RCC 7860 (cell line): ENCODE measurements around the gene FMN1.
"Not testable (repeated sequence)": the region's sequence is repeated elsewhere in the genome, so short reads cannot be mapped to it uniquely, and the experiment has no call there.

Experiments used
- DNase-seq: peaks from one replicate; pipeline ENCODE4 v3.0.0-alpha.2; 2015; ENCODE audit warnings: low spot score
- FAIRE-seq: peaks from 2 replicates; lab custom pipeline; 2012; peaks lifted over from hg19 to GRCh38; lab: Jason Lieb, UNC

Gene FMN1

GRCh38 chr15:32983679-32984078 lies 210.8 kb downstream of the FMN1 start:
- FAIRE-seq: no peak
- no peak for DNase-seq

- FAIRE-seq (no peak), DNase-seq (no peak)
These were observed 212.5 kb downstream of the FMN1 start for GRCh38 chr15:32982001-32982400.

GRCh38 chr15:32981536-32981935 lies 213.0 kb downstream of the FMN1 start:
- FAIRE-seq (no peak), DNase-seq (no peak)

DNA sequence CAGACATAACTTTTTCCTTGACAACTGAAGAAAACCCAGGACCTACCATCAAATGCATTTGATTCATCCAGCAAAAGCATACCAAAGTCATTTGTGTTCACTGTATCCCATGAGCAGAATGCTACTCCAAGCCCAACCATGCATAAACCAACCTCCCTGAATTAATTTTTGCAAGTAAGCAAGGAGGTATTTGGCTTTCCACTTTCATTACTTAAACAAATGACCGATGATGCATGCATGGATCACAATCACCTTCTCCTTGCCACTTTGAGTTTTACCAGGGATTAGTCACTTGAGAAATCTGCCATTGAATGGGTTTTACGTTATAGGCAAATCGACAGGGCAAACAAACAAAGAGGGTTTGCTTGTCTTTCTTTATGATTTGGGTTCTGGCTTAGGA lies 214.8 kb downstream of the FMN1 start:
- DNase-seq (peak; percentile 91), FAIRE-seq (peak; percentile 95)

- FAIRE-seq (no peak), DNase-seq (no peak)
These were observed 217.0 kb downstream of the FMN1 start for GRCh38 chr15:32977506-32977905.

DNA sequence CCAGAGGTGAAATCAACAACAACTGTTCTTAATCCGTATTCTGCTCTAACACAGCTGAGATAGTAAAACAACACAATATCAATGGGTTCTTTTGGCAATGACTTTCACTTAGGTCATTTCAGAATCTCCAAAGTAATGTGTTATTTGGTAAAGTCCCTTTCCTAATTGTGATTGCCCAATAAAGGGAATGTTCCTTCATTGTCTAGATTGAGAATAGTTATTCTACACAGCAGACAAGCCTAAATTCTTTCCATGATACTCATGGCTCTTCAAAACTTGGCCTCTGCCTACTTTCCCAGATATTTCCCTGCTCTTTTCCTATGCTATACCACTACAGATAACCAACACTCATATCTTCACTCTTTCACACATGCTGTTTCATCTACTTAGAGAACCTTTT lies 219.8 kb downstream of the FMN1 start:
- DNase-seq (no peak), FAIRE-seq (no peak)

GRCh38 chr15:32972686-32973085 lies 221.8 kb downstream of the FMN1 start:
- FAIRE-seq: no peak
- no peak for DNase-seq

- DNase-seq: no peak
- no peak for FAIRE-seq
These were observed 223.7 kb downstream of the FMN1 start for GRCh38 chr15:32970847-32971246.

DNA sequence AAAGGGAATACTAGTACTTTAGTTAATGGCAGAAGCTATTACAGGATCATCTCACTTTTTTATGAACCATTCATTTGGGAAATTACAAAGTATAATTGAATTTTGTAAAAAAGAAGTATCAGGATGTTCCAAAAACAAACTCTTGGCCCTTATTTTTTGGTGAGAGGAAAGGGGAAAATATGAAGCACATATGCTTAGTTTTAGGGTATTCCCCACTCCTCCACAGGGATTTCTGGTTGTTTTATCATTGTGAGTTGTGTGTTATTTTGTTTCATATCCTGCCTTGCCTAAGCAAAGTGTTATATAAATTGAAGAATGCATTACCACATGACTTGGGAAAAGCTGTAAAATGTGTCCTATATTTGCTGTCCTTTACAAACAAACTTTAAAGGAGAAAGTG lies 227.0 kb downstream of the FMN1 start:
- DNase-seq: no peak
- no peak for FAIRE-seq

GRCh38 chr15:32966512-32966911 lies 228.0 kb downstream of the FMN1 start:
- DNase-seq: no peak
- FAIRE-seq: no peak

- no peak for FAIRE-seq
- DNase-seq: no peak
These were observed 228.6 kb downstream of the FMN1 start for GRCh38 chr15:32965897-32966296.

GRCh38 chr15:32959077-32959476 lies 235.4 kb downstream of the FMN1 start:
- FAIRE-seq: no peak
- no peak for DNase-seq

DNA sequence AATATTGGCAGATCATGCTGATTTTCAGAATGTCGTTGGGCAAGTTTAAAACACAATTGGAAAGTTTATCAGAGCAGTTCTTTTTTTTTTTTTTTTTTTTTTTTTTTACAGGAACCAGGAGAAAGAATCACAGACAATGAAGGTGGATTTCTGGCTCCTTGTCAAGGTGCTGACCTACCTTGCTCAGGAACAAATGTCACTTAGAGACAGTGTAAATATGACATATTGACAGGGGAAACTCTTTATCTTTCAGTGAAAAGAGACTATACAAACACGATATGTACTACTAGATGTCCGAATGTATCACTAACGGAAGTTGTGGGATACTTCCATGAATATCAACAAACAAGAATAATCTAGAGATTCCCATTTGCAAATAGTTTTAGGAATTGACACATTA lies 237.3 kb downstream of the FMN1 start:
- DNase-seq: no peak
- FAIRE-seq: no peak

DNA sequence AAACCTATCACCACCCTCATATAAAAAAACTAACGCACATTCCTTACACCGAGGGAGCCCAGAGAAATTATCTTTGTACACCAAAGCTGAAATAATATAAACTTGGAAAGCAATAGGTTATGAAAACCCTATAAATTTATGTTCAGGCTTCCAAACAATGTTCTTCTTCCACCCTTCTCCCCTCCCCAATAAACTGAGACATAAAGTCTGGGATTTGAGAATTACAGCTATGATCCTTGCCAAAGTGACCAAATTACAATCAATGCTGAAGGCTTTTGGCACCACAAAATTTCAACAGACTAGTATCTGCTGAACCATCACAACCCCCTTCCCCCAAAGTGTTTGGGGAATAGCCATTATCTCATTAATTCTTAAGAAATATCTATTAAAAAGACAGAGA lies 237.8 kb downstream of the FMN1 start:
- DNase-seq (no peak), FAIRE-seq (no peak)

- no peak for FAIRE-seq
- DNase-seq: peak; percentile 36
These were observed 238.5 kb downstream of the FMN1 start for GRCh38 chr15:32956006-32956405.

DNA sequence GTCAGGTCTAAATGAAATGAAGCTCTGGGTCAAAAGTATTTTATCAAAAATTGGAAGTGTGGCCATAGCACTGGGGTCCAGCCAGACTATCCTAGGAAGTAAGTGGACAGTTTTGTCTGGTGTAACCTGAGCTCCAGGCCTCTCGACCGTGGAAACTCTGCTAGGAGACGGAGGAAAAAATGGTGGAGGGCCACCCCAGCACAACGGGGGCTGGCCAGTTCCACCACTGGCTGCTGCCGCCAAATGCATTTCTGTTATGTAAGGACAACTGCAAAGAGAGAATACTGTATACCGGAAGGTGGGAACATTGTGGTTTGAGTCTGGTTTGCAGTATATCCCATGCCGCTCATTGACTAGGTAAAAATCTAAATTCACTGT lies 241.0 kb downstream of the FMN1 start:
- FAIRE-seq: no peak

GRCh38 chr15:32952901-32953532 lies 241.5 kb downstream of the FMN1 start:
- DNase-seq (no peak), FAIRE-seq (no peak)

More for the DNA sequence above, 241.0 kb downstream of the FMN1 start:
- no peak for DNase-seq

DNA sequence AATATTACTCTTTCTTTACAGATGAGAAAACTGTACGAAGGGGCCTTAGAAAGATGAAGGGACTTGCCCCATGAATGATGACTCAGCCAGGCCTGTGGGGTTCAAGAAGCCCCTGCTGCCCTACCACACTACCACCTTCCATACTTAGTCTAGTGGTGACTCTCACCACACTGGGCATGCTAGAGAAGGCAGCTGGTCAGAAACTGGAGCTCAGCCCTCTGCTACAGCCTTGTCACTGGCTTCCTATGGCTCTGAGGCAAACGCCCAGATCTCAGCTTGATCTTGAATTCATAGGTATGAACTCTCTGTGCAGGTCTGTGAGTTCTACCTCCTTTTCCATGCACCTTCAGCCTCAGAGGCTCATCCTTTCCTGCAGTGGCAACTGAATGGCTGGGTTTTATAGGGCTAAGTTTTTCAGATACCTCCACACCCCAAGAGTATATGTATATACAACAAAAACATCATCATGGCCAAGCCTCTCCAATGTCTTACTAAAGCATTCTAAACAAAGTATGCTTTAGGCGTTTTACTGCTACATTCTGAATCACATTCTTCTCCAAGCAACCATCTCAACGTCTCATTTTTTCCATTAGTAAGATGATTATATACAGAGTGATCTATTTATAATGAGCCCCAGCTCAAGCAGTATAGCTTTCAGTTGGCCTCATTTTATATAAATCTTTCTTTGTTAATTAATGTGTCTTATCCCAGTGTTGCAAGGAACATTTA lies 242.6 kb downstream of the FMN1 start:
- DNase-seq (no peak), FAIRE-seq (no peak)

DNA sequence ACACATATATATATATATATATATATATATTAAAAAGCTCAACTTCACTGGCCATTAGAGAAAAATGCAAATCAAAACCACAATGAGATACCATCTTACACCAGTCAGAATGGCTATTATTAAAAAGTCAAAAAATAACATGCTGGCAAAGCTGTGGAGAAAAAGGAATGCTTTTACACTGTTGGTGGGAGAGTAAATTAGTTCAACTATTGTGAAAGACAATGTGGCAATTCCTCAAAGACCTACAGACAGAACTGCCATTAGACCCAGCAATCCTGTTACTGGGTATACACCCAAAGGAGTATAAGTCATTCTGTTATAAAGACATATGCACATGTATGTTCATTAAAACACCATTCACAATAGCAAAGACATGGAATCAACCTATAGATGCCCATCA lies 244.5 kb downstream of the FMN1 start:
- DNase-seq, FAIRE-seq: not testable (repeated sequence)

GRCh38 chr15:32946210-32946609 lies 248.3 kb downstream of the FMN1 start:
- no peak for FAIRE-seq
- DNase-seq: no peak

- FAIRE-seq (no peak), DNase-seq (no peak)
These were observed 250.1 kb downstream of the FMN1 start for GRCh38 chr15:32944431-32944830.

GRCh38 chr15:32943711-32944110 lies 250.8 kb downstream of the FMN1 start:
- FAIRE-seq: no peak
- DNase-seq: no peak

DNA sequence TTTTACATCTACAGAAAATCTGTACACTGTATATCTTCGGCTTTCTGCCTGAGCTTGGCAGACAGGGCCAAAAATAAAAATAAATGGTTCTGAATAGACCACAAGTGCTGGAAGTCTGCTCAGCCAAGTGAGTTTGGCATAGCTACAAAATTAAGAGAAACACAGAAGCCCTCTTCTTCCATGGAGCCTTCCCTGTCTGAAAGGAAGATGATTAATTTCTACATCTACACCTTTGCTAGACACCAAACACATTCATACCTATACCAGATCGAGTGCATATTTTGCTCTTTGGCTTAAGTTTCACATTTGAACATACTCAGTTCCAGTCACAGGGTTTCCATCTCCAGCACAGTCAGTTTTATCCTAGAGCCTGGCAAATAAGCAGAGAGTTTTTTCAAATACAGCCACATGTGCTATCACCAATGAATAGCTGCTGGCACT lies 252.1 kb downstream of the FMN1 start:
- FAIRE-seq (no peak), DNase-seq (no peak)
